Measurements from ENCODE around the gene CD3E. TPM values are rescaled to one million over a fixed set of nuclear protein-coding genes. Genes with fewer than 3 reads are reported as not detected.
A peak's percentile ranks its signal among the peaks of the same experiment; 100 is the strongest.

CD3E gene
- total and polyA plus RNA-seq, 2 of the 13 experiments (the other 11 are each of a cell fraction or from before 2014, with no cell fraction given), result not detected

- FAIRE-seq (no peak), DNase-seq (ENCODE audit: low spot score) (no peak), ATAC-seq (no peak)
- H3K9me3 ChIP-seq (ENCODE audit: low read length), result no peaks in the 10 kb centered on the region
- H2AFZ ChIP-seq (ENCODE audit: low read length), result no peak overlapping the region
- H3K9ac ChIP-seq (ENCODE audit: insufficient read depth, low read depth, low read length), result no peak overlapping the region
- intact Hi-C loops (cut with micrococcal nuclease; ENCODE audit: unreplicated experiment) (no loop called here), in situ Hi-C loops (cut with HindIII; ENCODE audit: extremely low pct_ligation_motif_present, low pct_unique_long_range_greater_than_20kb) (loop anchor here (10.0 kb wide), 1 partner anchor 163 kb away; no protein-coding TSS in a partner anchor)
- peaks cover 29% of the 10 kb centered on the region for H3K4me1 ChIP-seq (ENCODE audit: insufficient read depth, low read length)
- no peak overlapping the region for H3K27ac ChIP-seq (ENCODE audit: extremely low read length, insufficient read depth, low read length)
- no peak overlapping the region for H3K4me2 ChIP-seq (ENCODE audit: low read depth, low read length)
- 67% methylated on average over 3 of the region's 3 CpGs for WGBS (ENCODE audit: low lambda C conversion rate)
- H3K36me3 ChIP-seq (replicated peaks in 1 of 2; ENCODE audit: control insufficient read depth in 1 of 2, insufficient read depth in 2 of 2, low read length in 2 of 2), result peaks cover 0 to 3% of the 10 kb centered on the region in 2 experiments; a peak in 2 of 5 replicates
- POLR2A ChIA-PET, result no interaction called here
- no peaks in the 10 kb centered on the region for H4K20me1 ChIP-seq (ENCODE audit: insufficient read depth, low read length)
- peaks cover 36% of the 10 kb centered on the region for H3K79me2 ChIP-seq (ENCODE audit: insufficient read depth, low read length)
- H3K27me3 ChIP-seq (ENCODE audit: control insufficient read depth in 1 of 2, insufficient read depth in 2 of 2, low read length in 2 of 2), result no peaks in the 10 kb centered on the region; a peak in 1 of 5 replicates
- no peak overlapping the region for H3K4me3 ChIP-seq (replicated peaks in 1 of 3; ENCODE audit: insufficient read depth in 1 of 3, low read depth in 2 of 3, low read length in 3 of 3)
- CTCF ChIA-PET (ENCODE audit: low intra/inter-chr PET ratio, low total read pairs), result no interaction called here
- BruUV-seq (replicated peaks), result no TSS peak
- no peak for TF ChIP-seq ZNF616 (CRISPR knock-in tag; IDR thresholded peaks at IDR 0.05; ENCODE audit: low read depth)
Measured at GRCh38 chr11:118358071-118358470, 53.5 kb downstream of the CD3E start.

GRCh38 chr11:118359295-118359958, 54.9 kb downstream of the CD3E start, which contains the start of gene UBE4A:
UBE4A (plus strand) TSS chr11:118359600; CDS start chr11:118365081, 5,481 bp downstream.
- FAIRE-seq, result peak; percentile 86
- Histone ChIP-seq H3K27me3 (ENCODE audit: control insufficient read depth in 1 of 2, insufficient read depth in 2 of 2, low read length in 2 of 2) (no peaks in the 10 kb centered on the region; a peak in 1 of 5 replicates), H3K9me3 (ENCODE audit: low read length) (no peaks in the 10 kb centered on the region), H3K4me2 (ENCODE audit: low read depth, low read length) (peak within 1 kb of the TSS; percentile 92), H3K4me3 (replicated peaks in 1 of 3; ENCODE audit: insufficient read depth in 1 of 3, low read depth in 2 of 3, low read length in 3 of 3) (peak within 1 kb of the TSS; percentile 72 to 89 (median 89)), H3K36me3 (replicated peaks in 1 of 2; ENCODE audit: control insufficient read depth in 1 of 2, insufficient read depth in 2 of 2, low read length in 2 of 2) (peaks cover 0 to 3% of the 10 kb centered on the region in 2 experiments; a peak in 3 of 5 replicates), H3K27ac (ENCODE audit: extremely low read length, insufficient read depth, low read length) (peak within 1 kb of the TSS; percentile 74), H2AFZ (ENCODE audit: low read length) (peak within 1 kb of the TSS; percentile 95), H3K79me2 (ENCODE audit: insufficient read depth, low read length) (peaks cover 41% of the 10 kb centered on the region), H4K20me1 (ENCODE audit: insufficient read depth, low read length) (no peaks in the 10 kb centered on the region), H3K4me1 (ENCODE audit: insufficient read depth, low read length) (peaks cover 29% of the 10 kb centered on the region), H3K9ac (ENCODE audit: insufficient read depth, low read depth, low read length) (peak within 1 kb of the TSS; percentile 93)
- DNase-seq (ENCODE audit: low spot score), result peak; percentile 88
- in situ Hi-C loops (cut with HindIII; ENCODE audit: extremely low pct_ligation_motif_present, low pct_unique_long_range_greater_than_20kb), result loop anchor here (10.0 kb wide), 1 partner anchor 165 kb away; no protein-coding TSS in a partner anchor
- no TSS peak for BruUV-seq (replicated peaks)
- WGBS (ENCODE audit: low lambda C conversion rate), result 14% methylated on average over 17 of the region's 33 CpGs
- ChIA-PET CTCF (ENCODE audit: low intra/inter-chr PET ratio, low total read pairs) (no interaction called here), POLR2A (interaction anchor here (0.7 to 1.1 kb wide), 3 partner anchors 38 to 164 kb away, joined by 3 to 5 read pairs (median 3); partner anchors contain the start of gene MPZL3)
- ATAC-seq, result peak; percentile 95
- intact Hi-C loops (cut with micrococcal nuclease; ENCODE audit: unreplicated experiment), result no loop called here
- TF ChIP-seq MXD3 (CRISPR knock-in tag; IDR thresholded peaks at IDR 0.05) (peak; percentile 90), ZHX2 (IDR thresholded peaks at IDR 0.05; ENCODE audit: low read depth) (peak; percentile 93), ZHX2 (CRISPR knock-in tag; IDR thresholded peaks at IDR 0.05; ENCODE audit: borderline replicate concordance) (no peak), TEAD3 (CRISPR knock-in tag; optimal IDR thresholded peaks at IDR 0.05; ENCODE audit: borderline replicate concordance) (peak; percentile 90), MIXL1 (CRISPR knock-in tag; IDR thresholded peaks at IDR 0.05) (peak; percentile 57; the same call in 1 of the 2 replicates), ZNF281 (CRISPR knock-in tag; IDR thresholded peaks at IDR 0.05; ENCODE audit: borderline replicate concordance) (0 out of 2 replicates have a peak, but pooled peaks have one; percentile 10)
